Naive B cell (primary cell): Measurements from ENCODE around the gene REEP1. TPM values are rescaled to one million over a fixed set of nuclear protein-coding genes. Genes with fewer than 3 reads are reported as not detected.

Experiments
- ATAC-seq, 2 donors: fragments of 150-1000 bp; cut with Tn5 transposase; 2 replicates each; pipeline ENCODE4 v1.10.0; 2021; ENCODE audit warnings: low read depth in 2 of 2, mild to moderate bottlenecking in 2 of 2, moderate library complexity in 2 of 2
- DNase-seq: peaks from one replicate; pipeline ENCODE4 v3.0.0; 2022
- H3K27ac Mint-ChIP-seq, 6 donors: one replicate each; pipeline ENCODE4 v1.8.0; 2020 to 2022; ENCODE audit warnings: mild to moderate bottlenecking in 6 of 6, mixed read lengths in 6 of 6, moderate library complexity in 5 of 6, inconsistent platforms in 2 of 6
- H3K27me3 Mint-ChIP-seq, 3 donors: one replicate each; pipeline ENCODE4 v1.8.0; 2021 to 2022; ENCODE audit warnings: mixed read lengths in 3 of 3, mild to moderate bottlenecking in 1 of 3
- H3K36me3 Mint-ChIP-seq, 2 donors: one replicate each; pipeline ENCODE4 v1.8.0; 2020 to 2022; ENCODE audit warnings: mixed read lengths in 2 of 2, inconsistent platforms in 1 of 2, mild to moderate bottlenecking in 1 of 2
- H3K4me1 Mint-ChIP-seq, 3 donors: one replicate each; pipeline ENCODE4 v1.8.0; 2020 to 2022; ENCODE audit warnings: mixed read lengths in 3 of 3, inconsistent platforms in 1 of 3, mild to moderate bottlenecking in 1 of 3, moderate library complexity in 1 of 3
- H3K4me3 Mint-ChIP-seq, 8 donors: one replicate each; pipeline ENCODE4 v1.8.0; 2020 to 2022; ENCODE audit warnings: mild to moderate bottlenecking in 8 of 8, mixed read lengths in 8 of 8, moderate library complexity in 8 of 8, inconsistent platforms in 2 of 8
- H3K9me3 Mint-ChIP-seq, 7 donors: one replicate each; pipeline ENCODE4 v1.8.0; 2020 to 2022; ENCODE audit warnings: mixed read lengths in 7 of 7, mild to moderate bottlenecking in 5 of 7, inconsistent platforms in 2 of 7, moderate library complexity in 1 of 7
- polyA plus RNA-seq, 6 donors: library from polyadenylated mRNA; unstranded; fragments of 300-500 nt; fragmentation: Illumina TruSeq; gene quantifications; one replicate each; pipeline ENCODE4 v1.2.3, GENCODE V29; 2021; ENCODE audit warnings: low read depth in 6 of 6

REEP1 gene, protein sequence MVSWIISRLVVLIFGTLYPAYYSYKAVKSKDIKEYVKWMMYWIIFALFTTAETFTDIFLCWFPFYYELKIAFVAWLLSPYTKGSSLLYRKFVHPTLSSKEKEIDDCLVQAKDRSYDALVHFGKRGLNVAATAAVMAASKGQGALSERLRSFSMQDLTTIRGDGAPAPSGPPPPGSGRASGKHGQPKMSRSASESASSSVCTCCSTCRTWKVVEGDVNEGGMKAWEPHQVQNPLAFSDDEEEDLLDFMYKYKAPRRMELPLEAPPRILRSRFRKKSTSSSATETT
- under 1 TPM in 1 of 6 donors, not detected in 5; 0.11 TPM for polyA plus RNA-seq

DNA sequence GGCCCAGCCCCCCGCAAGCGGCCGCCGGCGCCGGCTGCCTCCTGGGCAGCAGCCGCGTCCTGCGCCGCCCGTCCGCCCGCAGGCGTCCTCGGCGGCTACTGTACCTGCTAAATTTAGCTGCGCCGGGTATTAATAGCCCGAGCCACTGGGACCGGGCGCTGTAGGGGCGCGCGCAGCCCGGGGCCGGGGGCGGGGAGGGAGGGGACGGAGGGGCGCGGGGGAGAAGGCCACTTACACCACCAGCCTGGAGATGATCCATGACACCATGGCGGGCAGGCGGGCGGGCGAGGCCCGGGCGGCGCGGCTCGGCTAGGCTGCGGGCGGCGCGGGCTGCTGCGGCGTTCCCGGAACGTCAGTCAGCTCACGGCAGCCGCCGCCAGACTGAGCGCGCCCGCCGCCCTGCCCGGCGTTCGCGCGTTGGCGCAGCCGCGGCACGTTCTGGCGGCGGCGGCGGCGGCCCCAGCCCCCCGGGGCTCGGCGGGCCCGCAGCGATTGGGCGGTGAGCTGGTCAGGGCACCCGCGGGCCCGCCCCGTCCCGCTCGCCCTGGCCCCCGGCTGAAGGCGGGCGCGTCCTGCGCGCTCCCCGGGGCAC, at the start of gene REEP1:
REEP1 (minus strand) TSS at position 383 of the 592 bp plus-strand sequence; CDS start at position 267, 116 bp downstream.
- H3K4me3 Mint-ChIP-seq: peak within 1 kb of the TSS; percentile 70 to 88 (median 82)
- no peak for DNase-seq
- H3K9me3 Mint-ChIP-seq: peaks cover 8 to 27% (median 23%) of the 10 kb centered on the region in 7 donors
- H3K27me3 Mint-ChIP-seq: peaks cover 72 to 80% (median 77%) of the 10 kb centered on the region in 3 donors
- peaks cover 0 to 23% of the 10 kb centered on the region in 2 donors for H3K36me3 Mint-ChIP-seq
- H3K27ac Mint-ChIP-seq: peak within 1 kb of the TSS in 1 of 6 donors; percentile 49
- peaks cover 8 to 18% (median 17%) of the 10 kb centered on the region in 3 donors for H3K4me1 Mint-ChIP-seq
- ATAC-seq: peak; percentile 56 to 57

DNA sequence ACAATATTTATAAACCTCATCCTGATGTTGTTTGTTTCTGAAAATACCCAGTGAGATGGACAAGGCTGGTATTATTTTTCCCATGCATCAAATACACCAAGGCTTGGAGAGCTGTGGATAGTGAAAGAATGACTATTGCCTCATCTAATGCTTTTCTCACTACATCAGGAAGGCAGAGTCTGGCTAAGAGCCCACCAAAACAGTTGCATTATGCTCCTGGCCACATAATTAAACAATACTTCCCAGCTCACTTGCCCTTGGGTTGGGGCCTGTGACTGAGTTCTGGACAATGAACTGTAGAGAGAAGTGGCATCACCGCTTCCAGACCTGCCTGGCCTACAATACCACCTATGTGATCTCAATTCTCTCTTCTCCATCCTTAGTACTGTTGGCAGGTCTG, 46.4 kb upstream of the REEP1 start:
- no peak for ATAC-seq
- Mint-ChIP-seq H3K4me3 (no peak overlapping the region), H3K9me3 (peaks cover 0 to 5% (median 0%) of the 10 kb centered on the region in 7 donors), H3K27ac (no peak overlapping the region), H3K36me3 (peaks cover 0 to under 1% of the 10 kb centered on the region in 2 donors), H3K4me1 (no peaks in the 10 kb centered on the region), H3K27me3 (peaks cover 11 to 27% (median 11%) of the 10 kb centered on the region in 3 donors)
- DNase-seq: no peak

DNA sequence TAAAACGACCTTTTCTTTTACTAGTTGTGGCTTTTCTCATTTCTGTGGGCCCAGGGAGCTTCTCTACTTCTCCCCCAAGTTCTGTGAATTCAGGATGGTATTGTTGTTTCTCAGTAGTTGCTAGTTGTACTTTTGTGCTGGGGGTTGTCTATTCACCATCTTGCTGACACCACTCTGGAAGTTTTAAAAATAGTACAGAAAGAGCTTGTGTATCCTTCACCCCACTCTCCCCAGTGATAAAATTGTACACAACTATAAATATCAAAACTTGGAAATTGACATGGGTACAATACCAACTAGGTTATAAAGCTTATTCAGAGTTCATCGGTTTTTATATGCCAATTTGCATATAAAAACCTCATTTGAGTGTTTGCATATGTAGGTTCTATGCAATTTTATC, 45.3 kb upstream of the REEP1 start:
- Mint-ChIP-seq H3K36me3 (peaks cover 0 to 8% of the 10 kb centered on the region in 2 donors), H3K9me3 (peaks cover 0 to 6% (median 3%) of the 10 kb centered on the region in 7 donors), H3K4me1 (no peaks in the 10 kb centered on the region), H3K27ac (no peak overlapping the region), H3K4me3 (no peak overlapping the region), H3K27me3 (peaks cover 11 to 38% (median 19%) of the 10 kb centered on the region in 3 donors)
- no peak for ATAC-seq
- DNase-seq: no peak

DNA sequence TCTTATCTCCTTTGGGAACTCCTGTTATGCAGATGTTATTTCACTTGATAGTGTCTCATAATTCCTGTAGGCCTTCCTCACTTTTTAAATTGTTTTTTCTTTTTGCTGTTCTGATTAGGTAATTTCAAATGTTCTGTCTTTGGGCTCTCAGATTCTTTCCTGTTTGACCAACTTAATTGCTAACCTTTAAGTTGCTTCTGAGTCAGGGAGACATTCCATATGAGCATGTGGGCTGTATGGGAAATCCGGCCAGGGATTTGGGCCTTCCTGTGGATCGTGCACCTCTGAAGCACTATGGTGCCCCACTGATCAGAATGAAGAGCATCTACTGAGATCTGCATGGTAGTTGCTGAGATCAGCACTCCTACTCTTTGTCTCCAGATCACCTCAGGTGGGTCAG, 44.7 kb upstream of the REEP1 start:
- ATAC-seq (no peak), DNase-seq (no peak)
- Mint-ChIP-seq H3K9me3 (peaks cover 0 to 8% (median 3%) of the 10 kb centered on the region in 7 donors), H3K27me3 (peaks cover 11 to 41% (median 19%) of the 10 kb centered on the region in 3 donors), H3K27ac (no peak overlapping the region), H3K4me3 (no peak overlapping the region), H3K36me3 (peaks cover 0 to 8% of the 10 kb centered on the region in 2 donors), H3K4me1 (no peaks in the 10 kb centered on the region)

DNA sequence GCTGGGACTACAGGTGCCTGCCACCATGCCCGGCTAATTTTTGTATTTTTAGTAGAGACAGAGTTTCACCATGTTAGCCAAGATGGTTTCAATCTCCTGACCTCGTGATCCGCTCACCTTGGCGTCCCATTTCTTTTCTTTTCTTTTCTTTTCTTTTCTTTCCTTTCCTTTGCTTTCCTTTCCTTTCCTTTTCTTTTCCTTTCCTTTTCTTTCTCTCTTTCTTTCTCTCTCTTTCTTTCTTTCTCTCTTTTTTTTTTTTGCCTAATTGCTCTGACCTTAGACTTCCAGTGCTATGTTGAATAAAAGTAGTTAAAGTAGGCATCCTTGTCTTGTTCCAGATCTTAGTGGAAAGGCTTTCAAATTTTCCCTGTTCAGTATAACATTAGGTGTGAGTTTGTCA, 41.0 kb upstream of the REEP1 start:
- H3K27me3 Mint-ChIP-seq: peaks cover 7 to 52% (median 10%) of the 10 kb centered on the region in 3 donors
- ATAC-seq: no peak
- H3K4me1 Mint-ChIP-seq: no peaks in the 10 kb centered on the region

DNA sequence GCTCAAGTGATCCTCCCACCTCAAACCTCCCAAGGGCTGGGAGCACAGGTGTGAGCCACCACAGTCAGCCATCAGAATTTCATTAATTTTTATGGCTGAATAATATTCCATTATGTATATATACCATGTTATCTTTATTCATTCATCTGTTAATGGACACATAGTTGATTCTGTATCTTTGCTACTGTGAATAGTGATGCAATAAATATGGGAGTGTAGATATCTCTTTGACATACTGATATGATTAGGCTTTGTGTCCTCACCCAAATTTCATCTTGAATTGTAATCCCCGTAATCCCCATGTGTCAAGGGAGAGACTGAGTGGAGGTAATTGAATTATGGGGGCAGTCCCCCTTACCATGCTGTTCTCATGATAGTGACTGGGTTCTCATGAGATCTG, 38.2 kb upstream of the REEP1 start:
- no peak for DNase-seq
- Mint-ChIP-seq H3K36me3 (peaks cover 0 to 8% of the 10 kb centered on the region in 2 donors), H3K27ac (no peak overlapping the region), H3K4me1 (peaks cover 9 to 13% (median 9%) of the 10 kb centered on the region in 3 donors), H3K27me3 (peaks cover 0 to 44% (median 16%) of the 10 kb centered on the region in 3 donors), H3K4me3 (no peak overlapping the region), H3K9me3 (peaks cover 0 to 18% (median 7%) of the 10 kb centered on the region in 7 donors)
- ATAC-seq: no peak

More for the DNA sequence above, 41.0 kb upstream of the REEP1 start:
- Mint-ChIP-seq H3K4me3 (no peak overlapping the region), H3K9me3 (peaks cover 0 to 17% (median 7%) of the 10 kb centered on the region in 7 donors), H3K27ac (peak overlapping the region in 1 of 6 donors; percentile 25), H3K36me3 (peaks cover 0 to 8% of the 10 kb centered on the region in 2 donors)
- no peak for DNase-seq

DNA sequence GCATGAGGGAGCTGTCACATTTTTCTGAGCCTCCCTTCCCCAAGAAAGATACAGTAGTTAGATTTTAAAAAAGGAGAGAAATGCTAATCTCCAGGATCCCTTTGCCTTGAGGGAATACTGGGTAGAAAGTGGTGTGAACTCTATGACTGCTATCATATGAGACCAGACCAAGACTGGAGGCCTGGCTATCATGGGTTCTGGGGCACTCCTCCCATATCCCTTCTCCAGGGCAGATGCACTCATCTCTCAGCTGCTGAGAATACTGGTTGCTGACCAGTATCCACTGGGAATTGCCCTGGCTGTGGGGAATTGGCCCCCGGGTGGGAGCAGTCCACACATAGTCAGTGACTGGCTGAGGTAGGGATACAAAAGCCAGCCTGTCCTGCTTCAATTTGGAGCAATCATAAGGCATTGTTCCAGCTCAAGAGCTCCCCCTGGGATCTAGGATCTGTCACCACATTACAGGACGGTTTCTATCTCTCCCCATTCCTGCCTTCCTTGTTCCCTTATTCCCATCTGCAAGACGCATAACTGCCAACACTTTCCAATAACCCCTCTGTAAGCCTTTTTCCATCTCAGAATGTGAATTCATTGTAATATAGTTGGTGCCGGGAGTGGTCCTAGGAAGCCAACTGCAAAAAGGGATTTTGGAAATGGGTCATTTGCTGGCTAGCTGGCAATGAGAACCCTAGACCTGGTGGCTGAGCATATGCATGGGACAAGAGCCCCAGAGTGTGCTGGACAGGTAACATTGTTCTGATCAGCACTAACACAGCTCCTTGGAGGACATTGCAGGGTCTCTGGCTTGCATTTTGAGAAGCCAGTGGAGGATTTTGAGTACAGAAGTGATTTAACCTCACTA, 35.4 kb upstream of the REEP1 start:
- Mint-ChIP-seq H3K36me3 (peaks cover 0 to 7% of the 10 kb centered on the region in 2 donors), H3K9me3 (peaks cover 0 to 22% (median 7%) of the 10 kb centered on the region in 7 donors), H3K27me3 (peaks cover 0 to 33% (median 7%) of the 10 kb centered on the region in 3 donors), H3K4me1 (peaks cover 12 to 23% (median 14%) of the 10 kb centered on the region in 3 donors), H3K4me3 (no peak overlapping the region), H3K27ac (no peak overlapping the region)
- ATAC-seq: no peak
- no peak for DNase-seq

DNA sequence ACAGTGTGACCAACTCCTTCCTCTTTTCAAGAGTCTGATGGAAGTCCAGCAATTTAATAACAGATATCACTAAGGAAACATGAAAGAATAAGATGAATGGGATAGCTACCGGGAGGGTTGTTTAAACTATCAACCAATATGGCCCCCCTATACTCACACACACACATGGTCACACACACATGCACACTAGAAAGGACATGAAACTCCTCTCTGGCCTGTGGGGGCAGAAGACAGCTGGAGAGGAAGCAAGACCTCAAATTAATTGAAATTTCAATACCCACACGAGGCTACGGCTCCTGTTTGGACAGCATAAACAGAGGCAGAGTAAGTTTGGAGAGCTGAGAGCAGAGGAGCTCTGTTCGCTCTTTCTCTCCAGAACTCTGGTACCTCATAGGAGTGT, 34.7 kb upstream of the REEP1 start:
- peaks cover 12 to 23% (median 14%) of the 10 kb centered on the region in 3 donors for H3K4me1 Mint-ChIP-seq
- peaks cover 0 to 7% of the 10 kb centered on the region in 2 donors for H3K36me3 Mint-ChIP-seq
- no peak overlapping the region for H3K4me3 Mint-ChIP-seq
- peaks cover 0 to 30% (median 7%) of the 10 kb centered on the region in 3 donors for H3K27me3 Mint-ChIP-seq
- peaks cover 0 to 19% (median 7%) of the 10 kb centered on the region in 7 donors for H3K9me3 Mint-ChIP-seq
- H3K27ac Mint-ChIP-seq: peak overlapping the region in 2 of 6 donors; percentile 6 to 77
- DNase-seq (no peak), ATAC-seq (peak; percentile 46 to 49)

DNA sequence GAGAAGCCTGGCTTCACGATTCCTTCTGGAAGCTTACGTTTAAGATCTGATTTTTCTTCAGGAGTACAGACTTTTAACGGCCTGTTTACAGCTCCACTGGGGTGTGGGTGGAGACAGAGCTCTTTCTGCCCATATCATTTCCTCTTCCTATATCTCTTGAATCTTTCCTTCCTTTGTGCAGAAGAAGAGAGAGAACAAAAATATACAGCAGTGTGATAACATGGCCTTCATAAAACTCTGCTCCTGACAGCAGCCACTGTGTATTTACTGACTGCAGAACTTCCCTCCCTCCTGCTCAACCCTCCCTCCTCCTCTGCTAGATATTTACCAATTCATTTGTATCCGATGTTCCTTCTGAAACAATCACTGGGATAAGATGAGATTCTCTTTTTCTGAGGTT, 34.1 kb upstream of the REEP1 start:
- Mint-ChIP-seq H3K9me3 (peaks cover 0 to 16% (median 5%) of the 10 kb centered on the region in 7 donors), H3K27ac (peak overlapping the region in 2 of 6 donors; percentile 33 to 78), H3K4me1 (peaks cover 12 to 23% (median 14%) of the 10 kb centered on the region in 3 donors), H3K4me3 (no peak overlapping the region), H3K27me3 (peaks cover 0 to 25% (median 7%) of the 10 kb centered on the region in 3 donors), H3K36me3 (peaks cover 0 to 7% of the 10 kb centered on the region in 2 donors)
- DNase-seq (no peak), ATAC-seq (no peak)

DNA sequence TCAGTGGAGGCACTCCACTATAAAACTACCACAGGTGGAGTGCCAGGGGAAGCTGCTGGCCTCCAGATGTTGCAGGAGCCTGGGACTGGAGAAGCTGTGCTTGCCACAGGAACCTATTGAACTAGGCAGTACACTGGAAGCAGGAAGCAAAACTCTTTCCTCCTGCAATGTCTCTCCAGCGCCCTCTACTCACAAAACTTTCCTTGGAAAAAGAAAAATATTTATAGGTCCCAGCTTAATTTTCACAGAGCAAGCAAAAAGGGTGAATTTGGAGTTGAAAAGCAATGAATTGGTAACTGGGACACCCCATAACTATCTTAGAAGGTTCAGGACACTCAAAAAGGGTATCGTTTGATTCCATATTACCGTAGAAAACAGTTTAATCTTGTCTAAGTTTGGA, 33.2 kb upstream of the REEP1 start:
- Mint-ChIP-seq H3K4me3 (no peak overlapping the region), H3K27me3 (peaks cover 0 to 18% (median 7%) of the 10 kb centered on the region in 3 donors), H3K36me3 (peaks cover 0 to 7% of the 10 kb centered on the region in 2 donors), H3K4me1 (peaks cover 12 to 23% (median 14%) of the 10 kb centered on the region in 3 donors), H3K9me3 (peaks cover 0 to 13% (median 5%) of the 10 kb centered on the region in 7 donors), H3K27ac (no peak overlapping the region)
- no peak for DNase-seq
- no peak for ATAC-seq

DNA sequence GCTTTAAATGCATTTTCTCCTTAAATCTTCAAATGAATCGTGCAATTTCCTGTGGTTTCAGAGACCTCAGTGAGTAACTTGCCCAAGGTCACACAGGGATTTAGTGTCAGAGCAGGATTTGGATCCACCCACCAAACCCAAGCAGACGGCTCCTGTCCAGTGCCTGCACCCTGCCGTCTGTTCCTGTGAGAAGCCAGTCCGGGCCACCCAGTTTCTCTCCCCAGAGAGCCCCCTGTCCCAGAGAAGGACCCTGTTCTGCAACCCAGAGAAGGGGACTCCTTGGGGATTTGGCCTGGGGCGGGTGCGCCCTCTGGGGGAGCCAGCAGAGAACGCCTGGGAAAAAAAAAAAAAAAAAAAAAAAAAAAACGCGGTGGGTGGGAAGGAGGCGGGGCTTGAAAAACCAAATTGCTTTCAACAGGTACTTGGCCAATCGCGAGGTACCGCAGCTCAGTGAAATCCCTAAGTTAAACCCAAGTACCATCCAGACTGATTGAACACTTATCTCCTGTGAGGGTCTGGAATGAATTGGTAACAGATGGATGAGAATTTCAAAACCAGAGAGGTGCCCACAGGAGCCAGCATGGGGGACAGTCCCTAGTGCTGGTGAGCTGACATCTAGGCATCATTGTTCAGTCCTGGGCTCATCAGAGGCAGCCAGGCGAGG, 30.9 kb upstream of the REEP1 start:
- peaks cover 0 to 7% of the 10 kb centered on the region in 2 donors for H3K36me3 Mint-ChIP-seq
- peak overlapping the region in 2 of 6 donors; percentile 67 to 87 for H3K27ac Mint-ChIP-seq
- H3K27me3 Mint-ChIP-seq: peaks cover 0 to 15% (median 4%) of the 10 kb centered on the region in 3 donors
- H3K4me1 Mint-ChIP-seq: peaks cover 12 to 23% (median 14%) of the 10 kb centered on the region in 3 donors
- ATAC-seq (peak; percentile 38 to 51), DNase-seq (peak; percentile 19)
- peak overlapping the region in 3 of 8 donors; percentile 10 to 21 (median 13) for H3K4me3 Mint-ChIP-seq
- H3K9me3 Mint-ChIP-seq: peaks cover 0 to 13% (median 5%) of the 10 kb centered on the region in 7 donors

DNA sequence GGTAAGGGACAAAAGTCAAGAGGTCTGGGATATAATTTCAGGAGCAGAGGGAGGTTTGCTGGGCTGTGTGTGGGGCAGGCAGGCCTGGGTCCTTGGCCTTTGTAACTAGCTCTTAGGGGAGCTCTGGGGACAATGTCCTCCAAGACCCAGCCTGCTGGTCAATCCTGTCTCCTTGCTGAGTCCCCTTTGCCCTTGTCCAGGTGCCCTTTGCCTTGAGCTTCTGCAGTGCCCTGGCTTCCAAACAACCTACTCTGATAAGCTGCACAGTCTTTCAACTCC, 30.0 kb upstream of the REEP1 start:
- peaks cover 9 to 16% (median 14%) of the 10 kb centered on the region in 3 donors for H3K4me1 Mint-ChIP-seq
- H3K4me3 Mint-ChIP-seq: peak overlapping the region in 1 of 8 donors; percentile 8
- peaks cover 0 to 13% (median 5%) of the 10 kb centered on the region in 7 donors for H3K9me3 Mint-ChIP-seq
- no peak for ATAC-seq
- peak overlapping the region in 1 of 6 donors; percentile 79 for H3K27ac Mint-ChIP-seq
- DNase-seq: no peak
- H3K36me3 Mint-ChIP-seq: peaks cover 0 to 7% of the 10 kb centered on the region in 2 donors
- peaks cover 0 to 12% (median 0%) of the 10 kb centered on the region in 3 donors for H3K27me3 Mint-ChIP-seq
